GM12878 (cell line): ENCODE results near the gene NOL7.

Experiments used
- POLR2AphosphoS5 ChIP-seq: IDR thresholded peaks from 2 replicates; pipeline ENCODE4 v1.6.1; 2011; ENCODE audit warnings: mild to moderate bottlenecking, low read length, inconsistent platforms
- RBBP5 ChIP-seq: fragments of 200-600 bp; sonication (generic); conservative IDR thresholded peaks from 2 replicates; pipeline ENCODE4 v1.6.1; 2016

DNA sequence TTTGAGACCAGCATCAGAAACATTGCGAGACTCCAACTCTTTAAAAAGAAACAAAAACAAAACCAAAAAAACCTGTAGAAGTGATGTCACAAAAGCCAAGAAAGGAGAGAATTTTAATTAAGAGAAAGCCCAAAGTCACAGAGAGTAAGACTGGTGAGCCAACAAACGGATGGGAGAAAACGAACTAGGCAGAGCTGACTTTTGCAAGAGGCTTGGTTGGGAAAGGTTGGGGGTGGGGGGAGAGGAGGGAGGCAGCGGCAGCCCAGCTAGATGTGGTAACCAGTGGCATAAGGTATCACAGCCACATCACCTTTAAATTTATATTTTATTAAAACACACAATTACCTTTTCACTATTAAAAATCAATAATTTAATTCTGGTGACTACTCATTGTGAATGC lies 23.5 kb downstream of the NOL7 start:
- TF ChIP-seq RBBP5 (no peak), POLR2AphosphoS5 (no peak)
